GM21619 (cell line): Measurements from ENCODE around the gene NSL1.
"Not testable (repeated sequence)": the region's sequence is repeated elsewhere in the genome, so short reads cannot be mapped to it uniquely, and the experiment has no call there.

Experiments
- ATAC-seq: cut with Tn5 transposase; IDR thresholded peaks from one replicate; pipeline ENCODE4 v1.9.1; 2021; ENCODE audit not compliant: unreplicated experiment

The NSL1 gene

DNA sequence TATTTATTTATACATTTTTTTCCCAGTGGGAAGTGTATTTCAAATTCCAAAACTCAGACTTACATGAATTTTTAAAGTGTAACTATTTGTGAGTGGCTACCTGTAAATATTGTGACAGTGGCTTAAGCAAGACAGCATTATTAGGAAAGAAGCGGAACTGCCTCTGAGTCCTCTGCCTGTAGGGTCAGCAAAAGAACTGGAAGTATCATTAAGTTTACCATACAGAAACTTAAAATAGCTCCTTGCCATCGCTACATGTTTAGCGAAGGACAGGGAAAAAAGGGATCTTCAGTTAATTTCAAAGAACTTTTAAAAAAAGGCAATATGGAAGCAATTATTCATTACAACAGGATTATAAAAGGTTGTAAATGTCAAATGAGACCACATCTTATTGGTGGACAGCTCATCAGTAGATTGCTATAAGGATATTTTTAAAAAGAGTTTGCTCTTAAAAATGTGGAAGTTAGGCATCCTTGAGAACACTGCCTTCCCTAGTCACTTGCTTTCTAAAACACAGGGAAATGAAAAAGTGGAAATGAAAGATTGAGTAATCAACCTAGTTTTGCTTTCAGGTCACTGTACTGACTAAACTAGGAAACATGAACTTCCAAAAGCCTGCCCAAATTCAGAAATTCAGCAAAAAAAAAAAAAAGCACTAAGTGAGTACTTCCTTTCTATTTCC is 39.2 kb downstream of the NSL1 start:
- ATAC-seq: peak; percentile 40

DNA sequence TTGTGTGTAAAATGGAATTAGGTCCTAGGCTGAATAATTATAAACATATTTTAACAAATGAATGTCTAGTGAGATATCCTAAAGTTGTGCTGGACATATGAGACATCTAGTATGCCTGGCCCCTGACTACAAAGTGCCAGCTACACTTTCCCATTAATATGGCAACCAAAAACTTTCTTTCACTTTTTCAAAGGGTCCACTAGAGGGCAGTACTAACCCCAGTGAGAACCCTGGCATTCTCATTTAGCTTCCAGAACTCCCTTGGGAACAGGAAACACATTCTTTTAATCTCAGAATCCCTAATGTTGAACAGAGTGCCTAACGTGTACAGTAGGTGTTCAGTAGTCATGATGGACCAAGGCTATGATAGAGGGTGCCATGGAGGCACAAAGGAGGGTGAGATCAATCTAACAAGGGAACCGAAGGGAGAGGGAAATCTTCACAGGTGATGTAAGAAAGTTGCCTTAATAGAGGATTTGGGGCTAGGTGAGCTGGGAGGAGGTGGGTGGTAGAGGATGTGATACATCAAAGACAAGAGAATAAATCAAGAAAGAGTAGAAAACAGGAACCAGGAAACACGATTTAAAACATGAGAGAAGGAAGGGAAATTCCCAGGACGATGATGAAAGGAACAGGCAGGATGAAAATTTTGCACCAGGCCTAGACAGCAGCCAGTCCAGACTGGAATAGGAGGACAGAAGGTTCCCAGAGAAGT is 41.6 kb downstream of the NSL1 start:
- no peak for ATAC-seq

DNA sequence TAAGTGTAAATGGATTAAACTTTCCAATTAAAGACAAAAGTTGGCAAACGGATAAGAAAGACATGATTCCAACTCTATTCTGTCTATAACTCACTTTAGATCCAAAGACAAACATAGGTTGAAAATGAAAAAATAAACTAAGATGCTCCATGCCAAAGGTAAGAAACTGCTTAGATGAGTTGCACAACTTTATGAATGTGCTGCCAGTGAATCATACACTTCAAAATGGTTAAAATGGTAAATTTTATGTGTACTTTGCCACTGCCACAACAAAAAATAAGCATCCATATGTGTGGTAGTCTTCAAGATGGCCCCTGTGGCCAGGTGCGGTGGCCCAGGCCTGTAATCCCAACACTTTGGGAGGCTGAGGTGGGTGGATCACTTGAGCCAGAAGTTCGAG is 45.0 kb downstream of the NSL1 start:
- ATAC-seq: no peak

DNA sequence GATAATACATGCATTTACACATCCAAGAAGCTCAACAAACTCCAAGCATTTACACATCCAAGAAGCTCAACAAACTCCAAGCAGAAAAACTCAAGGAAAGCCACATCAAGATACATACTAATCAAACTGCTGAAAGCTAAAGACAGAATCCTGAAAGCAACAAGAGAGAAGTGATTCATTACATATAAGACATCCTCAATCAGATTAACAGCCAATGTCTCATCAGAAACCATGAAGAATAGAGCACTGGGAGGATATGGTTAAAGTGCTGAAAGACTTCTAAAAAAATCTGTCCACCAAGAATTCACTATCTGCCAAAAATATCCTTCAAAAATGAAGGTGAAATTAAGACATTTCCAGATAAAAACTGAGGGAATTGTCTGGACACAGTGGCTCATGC is 46.3 kb downstream of the NSL1 start:
- ATAC-seq: no peak

GRCh38 chr1:212743901-212744475 is 47.6 kb downstream of the NSL1 start:
- ATAC-seq: no peak

DNA sequence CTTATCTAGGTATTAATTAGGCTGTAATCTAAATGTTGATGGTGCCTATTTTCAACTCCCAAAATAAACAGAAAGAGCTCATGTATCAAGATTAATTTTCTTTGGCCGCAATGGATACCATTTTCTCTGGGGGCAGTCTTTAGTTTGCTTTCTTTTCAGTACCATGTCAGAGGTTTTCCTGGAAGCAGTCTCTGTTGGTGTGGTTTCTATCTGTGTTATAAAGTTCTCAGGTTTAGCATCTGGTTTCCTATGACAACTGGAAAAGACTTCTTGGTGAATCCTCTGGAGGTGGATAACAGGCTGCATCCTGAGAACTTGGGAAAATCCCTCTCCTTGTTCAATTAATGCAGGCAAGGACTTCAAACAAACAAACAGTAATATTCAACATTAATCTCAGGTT is 53.2 kb downstream of the NSL1 start:
- ATAC-seq: no peak

DNA sequence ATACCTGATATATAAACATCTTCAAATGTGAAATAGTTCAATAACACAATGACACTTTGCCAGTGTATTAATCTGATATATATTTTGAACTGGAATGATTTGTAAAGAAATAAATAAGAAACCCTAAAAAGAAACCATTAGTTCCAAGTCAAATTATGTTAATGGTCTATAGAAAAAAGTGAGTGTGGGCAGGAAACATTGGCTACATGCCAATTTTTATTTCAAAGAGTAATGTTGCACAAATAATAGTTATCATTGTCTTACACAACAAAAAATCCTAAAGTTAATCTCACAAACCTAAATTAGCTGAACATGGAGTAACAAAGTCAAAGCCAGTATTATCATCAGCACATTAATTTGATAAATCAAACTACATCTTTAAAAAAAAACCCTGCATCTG is 54.0 kb downstream of the NSL1 start:
- ATAC-seq: no peak

- ATAC-seq: no peak
Measured at GRCh38 chr1:212733109-212733508, 58.5 kb downstream of the NSL1 start.

GRCh38 chr1:212731630-212732029 is 59.9 kb downstream of the NSL1 start:
- ATAC-seq: no peak

- no peak for ATAC-seq
Measured at GRCh38 chr1:212728606-212729005, 63.0 kb downstream of the NSL1 start.

DNA sequence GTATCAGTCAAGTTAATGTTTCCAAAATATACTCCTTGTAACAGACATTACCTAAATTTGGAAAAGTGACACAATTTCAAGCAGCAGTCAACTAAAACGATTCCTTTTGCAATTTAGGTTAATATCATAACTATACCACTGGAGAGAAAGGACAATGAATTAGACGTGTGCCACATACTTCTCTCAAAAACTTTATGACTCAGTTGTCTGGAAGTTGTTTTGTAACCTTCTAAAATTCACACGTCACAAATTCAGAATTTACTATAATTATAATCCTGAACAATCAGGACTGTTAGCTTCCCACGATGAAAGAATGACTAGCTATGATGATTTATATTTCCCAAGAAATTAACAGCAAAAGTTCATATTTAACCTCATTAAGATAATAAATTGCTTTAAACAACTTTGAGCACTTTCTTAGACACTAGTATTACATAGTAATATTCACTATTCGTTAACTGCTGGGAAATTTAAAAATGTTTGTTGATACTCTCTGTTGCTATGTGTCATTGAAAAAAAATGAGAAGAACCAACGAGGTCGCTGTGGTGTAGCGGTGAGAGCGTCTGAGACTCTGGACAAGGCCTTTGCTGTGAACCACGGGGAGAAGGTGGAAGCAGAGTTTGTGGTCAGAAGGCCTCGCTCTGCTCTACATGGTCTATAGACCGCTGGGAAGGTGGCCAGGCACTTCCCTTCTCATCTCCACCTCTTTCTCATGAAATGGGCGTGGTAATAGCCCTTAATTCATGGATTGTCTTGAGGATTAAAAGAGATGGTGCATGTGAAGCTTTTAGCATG is 64.0 kb downstream of the NSL1 start:
- no peak for ATAC-seq

- not testable (repeated sequence) for ATAC-seq
Measured at GRCh38 chr1:212724679-212725078, 66.9 kb downstream of the NSL1 start.

DNA sequence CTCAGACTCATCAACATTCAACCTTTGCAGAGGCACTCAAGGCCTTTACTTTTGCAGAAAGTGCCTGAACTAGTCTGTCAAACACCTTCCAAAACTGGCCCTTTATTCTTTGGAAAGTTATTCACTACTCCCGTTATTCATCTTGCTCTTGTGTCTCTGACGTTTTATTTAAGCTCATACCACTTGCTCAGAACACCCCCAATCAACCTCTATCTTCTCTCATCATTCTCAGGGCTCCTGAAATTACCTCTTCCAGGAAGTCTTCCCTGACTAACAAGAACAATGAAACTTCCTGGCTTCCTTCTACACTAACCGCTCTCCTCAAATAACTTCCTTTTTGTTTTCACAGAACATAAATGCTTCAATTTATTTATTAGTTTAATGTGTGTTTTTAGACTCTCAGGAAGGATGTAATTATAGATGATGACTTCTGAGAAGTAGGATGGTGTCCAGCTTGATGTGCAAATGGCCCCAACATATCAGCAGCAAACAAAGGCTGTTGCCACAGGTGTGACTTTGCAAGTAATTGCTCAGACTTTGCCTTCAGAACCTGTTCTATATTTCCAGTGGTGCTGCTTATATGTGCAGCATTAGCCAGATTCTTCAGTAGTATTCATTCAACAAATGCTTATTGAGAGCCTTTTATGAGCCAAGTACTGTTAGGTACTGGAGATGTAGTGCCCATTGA is 69.2 kb downstream of the NSL1 start:
- no peak for ATAC-seq

DNA sequence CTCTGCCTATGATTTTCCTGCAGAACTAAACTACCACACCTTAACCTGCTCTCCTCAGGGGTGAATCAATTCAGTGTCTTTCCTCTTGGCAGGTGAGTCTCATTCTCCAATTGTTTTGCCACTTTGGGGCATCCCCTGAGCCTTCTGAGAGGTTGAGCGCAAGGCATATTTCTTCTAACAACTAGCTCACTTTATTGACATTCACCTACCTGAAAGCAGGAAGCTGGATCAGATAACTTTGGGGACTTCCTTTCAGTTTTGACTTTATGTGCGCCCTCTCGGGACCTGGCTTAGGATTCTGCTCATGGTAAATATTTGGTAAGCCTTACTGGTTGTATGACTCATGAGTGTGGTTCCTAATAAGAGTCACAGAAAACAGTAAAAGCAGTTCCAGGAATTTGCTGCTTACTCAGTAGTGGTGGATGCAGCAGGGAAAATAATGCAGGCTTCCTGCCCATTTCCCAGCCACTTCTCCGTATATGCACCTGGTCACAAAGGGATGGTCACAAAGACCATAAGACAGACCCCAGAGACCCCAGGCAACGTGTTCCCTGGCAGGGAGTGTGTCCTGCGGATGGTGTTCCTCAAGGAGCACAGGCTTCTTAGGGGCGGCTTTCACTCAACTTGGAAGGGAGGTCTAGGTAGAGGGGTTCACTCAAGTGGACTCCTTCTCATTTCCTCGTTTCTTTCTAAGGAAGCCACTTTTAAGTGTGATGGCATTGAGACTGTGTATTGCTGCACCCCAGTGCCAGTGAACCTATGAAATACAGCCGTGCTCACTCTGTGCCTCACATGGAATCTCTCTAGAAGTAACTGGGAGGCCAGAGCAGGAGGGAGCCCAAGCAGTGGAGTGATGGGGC is 70.0 kb downstream of the NSL1 start:
- peak; percentile 45 for ATAC-seq

DNA sequence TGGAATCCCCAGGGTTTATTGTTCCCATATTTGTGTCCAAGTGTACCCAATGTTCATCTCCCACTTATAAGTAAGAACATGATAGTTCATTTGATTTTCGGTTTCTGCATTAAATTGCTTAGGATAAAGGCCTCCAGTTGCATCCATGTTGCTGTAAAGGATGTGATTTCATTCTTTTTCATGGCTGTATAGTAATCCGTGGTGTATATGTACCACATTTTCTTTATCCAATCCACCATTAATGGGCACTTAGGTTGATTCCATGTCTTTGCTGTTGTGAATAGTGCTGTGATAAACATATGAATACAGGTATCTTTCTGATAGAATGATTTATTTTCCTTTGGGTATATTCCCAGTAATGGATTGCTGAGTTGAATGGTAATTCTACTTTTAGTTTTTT is 71.9 kb downstream of the NSL1 start:
- ATAC-seq: no peak

GRCh38 chr1:212718499-212718898 is 73.1 kb downstream of the NSL1 start:
- no peak for ATAC-seq

GRCh38 chr1:212716161-212716560 is 75.4 kb downstream of the NSL1 start:
- no peak for ATAC-seq

DNA sequence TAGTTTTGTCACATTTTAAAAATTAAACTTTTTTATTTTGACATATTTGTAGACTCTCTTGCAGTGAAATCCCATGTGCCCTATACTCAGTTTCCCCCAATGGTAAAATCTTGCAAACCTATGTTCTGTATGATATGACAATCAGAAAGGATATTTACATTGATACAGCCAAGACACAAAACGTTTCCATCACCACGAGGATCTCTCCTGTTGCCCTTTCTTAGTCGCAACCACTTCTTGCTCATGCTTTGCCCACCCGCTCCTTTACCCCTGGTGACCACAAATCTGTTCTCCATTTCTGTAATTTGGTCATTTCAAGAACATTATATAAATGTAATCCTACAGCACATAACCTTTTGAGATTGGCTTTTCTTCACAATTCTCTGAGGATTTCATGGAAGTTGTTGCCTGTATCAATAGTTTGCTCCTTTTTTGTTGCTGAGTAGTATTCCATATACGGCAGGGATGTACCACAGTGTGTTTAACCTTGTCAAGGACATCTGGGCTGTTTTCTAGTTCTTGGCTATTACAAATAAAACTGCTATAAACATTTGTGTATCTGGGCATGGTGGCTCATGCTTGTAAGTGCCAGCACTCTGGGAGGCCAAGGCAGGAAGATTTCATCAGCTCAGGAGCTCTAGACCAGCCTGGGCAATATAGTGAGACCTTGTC is 78.0 kb downstream of the NSL1 start:
- ATAC-seq: no peak

- ATAC-seq: peak; percentile 71
Measured at GRCh38 chr1:212712451-212713303, 78.9 kb downstream of the NSL1 start.
